Limb (tissue), 2 donors: ENCODE data around the gene NFIA.

Source experiments
- DNase-seq, 2 donors: peaks; one replicate each; pipeline ENCODE4 v3.0.0-alpha.2; 2016; ENCODE audit errors: extremely low spot score in 2 of 2

Gene NFIA

DNA sequence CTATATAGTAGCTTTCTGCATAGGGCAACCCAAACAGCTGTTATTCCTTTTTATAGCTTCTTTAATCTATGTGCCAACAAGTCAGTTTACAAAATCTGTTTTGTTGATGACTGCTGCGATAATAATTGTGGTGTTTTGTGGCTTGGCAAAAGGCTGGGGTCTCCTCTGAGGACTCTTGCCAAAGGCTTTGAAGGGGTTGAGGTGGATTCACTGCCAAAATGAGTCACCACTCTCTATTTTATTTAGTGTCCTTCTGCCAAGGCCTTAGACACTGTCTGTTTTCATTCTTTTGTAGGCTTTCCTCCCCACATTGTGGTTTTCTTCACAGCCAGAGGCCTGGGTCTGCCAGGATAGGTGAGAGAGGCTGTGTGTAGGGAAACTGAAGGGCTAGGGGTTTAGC lies 161.8 kb downstream of the NFIA start:
- peak in 1 of 2 donors; percentile 50 for DNase-seq

DNA sequence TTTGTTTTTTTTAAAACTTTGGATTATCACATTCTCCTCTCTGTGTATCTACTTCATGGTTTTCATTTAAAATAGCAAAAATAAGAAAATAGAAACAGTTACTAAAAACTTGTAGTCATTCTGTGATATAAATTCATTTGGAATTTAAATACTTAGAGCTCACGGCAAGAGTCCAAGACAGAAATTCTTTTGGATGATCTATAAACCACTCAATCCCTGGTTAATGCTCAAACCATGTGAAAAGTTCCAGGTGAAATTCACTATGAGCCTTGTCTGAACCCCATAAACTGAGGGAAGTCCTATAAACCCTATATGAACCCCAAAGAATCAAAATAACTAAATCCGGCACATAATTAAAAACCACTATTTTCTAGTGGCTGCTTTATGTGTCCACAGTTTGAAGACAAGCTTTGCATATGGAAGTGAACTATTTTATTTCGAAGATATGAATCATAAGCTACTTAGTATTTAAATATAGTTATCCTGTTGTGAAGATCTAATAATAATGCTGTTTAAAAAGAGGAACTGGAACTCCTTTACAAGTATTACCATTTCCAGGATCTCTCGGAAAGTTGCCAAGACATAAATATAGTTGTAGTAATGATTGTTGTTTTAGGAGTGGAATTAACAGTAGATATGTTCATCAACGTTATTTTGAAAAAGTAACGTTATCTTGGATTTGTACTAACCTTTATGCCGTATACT lies 163.5 kb downstream of the NFIA start:
- DNase-seq = no peak

DNA sequence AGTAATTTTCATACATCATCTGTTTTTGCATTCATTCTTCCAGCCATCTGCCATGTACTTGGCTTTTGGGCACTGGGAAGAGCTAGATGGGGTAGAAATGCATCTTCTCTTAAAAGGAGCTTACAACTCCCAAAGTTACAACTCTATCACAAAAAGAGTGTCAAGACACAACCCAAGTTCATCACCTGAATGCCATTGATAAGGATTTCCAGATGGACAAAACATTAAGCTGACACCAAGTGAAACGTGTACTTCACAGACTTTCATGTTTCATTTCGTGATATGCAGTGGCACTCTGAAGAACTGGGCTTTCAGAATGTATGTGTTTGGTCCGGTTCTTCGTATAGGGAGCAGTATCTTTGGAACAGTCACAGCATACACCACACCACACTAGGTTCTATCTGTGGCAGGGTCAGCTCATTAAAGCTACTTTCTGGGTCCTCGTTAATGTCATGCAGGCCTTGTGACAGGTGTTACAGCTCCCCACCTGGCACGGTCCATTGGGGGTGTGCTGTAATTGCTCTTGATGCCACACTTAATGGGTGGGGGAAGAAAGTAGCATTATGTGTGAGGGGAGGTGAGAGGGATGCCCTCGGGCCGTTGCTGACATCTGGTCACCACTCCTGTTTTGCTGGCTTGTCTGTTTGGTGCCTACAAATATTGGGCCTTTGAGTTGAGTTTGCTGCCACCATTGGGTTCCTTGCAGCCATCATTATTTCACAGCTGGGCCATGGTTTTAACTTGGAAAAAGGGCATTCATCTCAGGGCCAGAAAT lies 164.9 kb downstream of the NFIA start:
- DNase-seq = no peak

DNA sequence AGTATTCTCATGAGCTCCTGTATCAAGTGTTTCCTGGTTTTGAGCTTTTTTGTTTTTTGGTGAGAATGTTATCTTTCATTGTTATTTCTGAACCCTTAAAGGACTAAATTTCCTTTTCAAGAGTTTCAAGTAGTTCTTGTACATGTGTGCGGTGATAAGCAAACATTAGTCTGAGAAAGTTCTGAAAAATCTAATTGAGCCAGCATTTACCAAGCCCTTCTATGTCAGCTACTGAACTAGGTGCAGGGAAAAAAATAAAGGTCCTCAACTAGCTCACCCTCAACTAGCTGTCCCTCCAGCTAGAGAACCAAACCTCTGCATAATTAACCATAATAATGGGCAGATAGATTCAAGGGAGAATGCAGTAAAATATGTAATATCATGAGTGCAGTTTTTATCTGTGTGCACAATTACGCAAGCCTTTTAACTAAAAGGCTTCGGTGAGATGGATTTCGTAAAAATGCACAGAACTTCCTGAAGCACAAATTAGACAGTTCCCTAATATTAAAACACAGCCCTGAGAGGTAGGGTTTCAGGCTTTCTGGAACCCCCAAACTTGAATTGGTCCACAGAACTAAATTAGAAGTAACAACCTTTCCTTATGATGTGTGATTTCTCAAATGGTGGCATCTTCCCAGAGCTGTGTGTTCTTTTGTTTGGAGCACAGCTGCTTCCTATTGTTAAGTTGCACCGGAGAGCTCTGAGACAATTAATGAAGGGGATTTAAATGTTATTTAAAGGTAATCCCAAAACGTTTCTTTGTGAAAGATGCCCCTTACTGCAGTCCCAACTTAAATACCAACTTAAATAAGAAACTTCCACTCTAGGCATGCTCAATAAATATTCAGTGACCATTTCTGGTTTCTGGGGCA lies 165.8 kb downstream of the NFIA start:
- no peak for DNase-seq

DNA sequence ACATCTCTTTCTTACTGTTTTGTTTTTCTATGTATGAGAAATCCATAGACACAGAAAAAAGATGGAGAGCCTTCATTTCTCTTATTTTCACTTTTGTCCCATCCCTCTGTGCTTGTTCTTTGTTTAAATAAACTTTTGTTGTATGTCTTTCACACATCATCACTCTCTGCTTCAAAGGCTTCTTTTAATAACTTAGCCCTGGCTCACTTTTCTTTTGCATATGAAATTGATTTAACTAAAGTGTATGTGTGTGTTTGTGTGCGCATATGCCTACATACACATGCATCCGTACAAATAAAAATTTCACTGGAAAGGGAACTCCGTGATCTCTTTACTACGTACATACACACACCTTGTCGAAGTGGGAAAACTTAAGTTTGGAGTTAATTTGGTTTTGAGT lies 168.6 kb downstream of the NFIA start:
- no peak for DNase-seq

DNA sequence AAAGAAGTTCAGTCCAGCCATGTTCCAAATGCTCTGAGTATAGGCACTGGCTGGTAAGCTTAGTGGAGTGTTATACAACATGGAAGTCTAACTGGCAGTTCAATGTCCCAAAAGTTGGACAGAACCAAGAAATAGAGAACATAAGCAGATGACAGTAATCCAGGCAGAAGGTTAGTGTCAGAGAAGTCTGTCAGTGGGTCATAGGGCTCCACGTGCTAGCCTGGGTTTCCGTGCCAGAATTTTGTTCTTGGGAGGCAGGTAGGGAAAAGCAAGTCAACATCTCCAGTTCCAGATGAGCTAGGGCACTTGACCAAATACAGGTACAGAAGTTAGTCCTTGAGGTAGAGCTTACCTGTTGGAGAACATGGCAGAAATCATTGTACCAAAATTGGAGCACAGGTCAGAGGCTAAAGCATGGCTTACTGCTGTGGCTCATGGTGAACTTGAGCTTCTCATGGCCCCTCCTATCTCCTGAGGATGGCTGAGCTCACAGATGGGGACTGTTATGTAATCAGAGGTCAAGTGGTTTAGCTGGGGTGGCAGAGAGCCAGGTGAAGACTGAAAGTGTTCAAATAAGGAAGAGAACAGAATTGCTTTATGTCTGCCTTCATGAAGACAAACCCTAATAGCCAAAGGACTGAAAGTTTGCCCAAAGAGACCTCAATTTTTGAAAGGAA lies 170.8 kb downstream of the NFIA start:
- no peak for DNase-seq

DNA sequence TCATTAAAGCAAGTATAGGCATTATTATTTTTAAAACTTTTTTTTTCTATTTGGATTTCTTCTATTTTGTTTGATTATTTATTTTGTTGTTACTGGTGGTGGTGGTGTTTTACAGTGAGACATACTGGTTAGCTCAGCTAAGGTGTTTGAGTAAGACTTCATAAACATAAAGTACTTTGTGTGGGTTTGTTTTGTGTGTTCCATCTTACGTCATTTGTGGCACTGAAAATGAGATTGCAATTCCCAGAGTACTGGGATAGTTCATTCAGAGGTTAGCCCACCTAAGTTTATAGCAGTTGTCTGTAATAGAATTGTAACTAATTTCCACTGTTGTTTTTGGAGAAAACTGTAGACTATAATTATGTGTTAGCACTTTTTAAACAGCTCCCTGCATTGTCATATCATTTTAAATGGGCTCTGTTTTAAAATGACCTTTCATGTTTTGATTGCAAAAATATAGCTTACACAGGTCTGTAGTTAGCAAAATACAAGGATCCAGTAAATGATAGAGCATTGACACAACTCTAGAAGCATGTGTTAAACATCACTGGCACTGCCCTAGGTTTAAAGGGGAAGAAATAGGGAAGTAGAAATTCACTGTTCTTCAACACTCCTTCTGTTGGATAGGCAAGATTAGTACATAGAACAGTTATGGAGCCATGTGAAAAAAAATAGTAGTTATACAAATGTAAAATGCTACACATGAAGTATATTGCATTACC lies 171.7 kb downstream of the NFIA start:
- peak in 1 of 2 donors; percentile 17 for DNase-seq

DNA sequence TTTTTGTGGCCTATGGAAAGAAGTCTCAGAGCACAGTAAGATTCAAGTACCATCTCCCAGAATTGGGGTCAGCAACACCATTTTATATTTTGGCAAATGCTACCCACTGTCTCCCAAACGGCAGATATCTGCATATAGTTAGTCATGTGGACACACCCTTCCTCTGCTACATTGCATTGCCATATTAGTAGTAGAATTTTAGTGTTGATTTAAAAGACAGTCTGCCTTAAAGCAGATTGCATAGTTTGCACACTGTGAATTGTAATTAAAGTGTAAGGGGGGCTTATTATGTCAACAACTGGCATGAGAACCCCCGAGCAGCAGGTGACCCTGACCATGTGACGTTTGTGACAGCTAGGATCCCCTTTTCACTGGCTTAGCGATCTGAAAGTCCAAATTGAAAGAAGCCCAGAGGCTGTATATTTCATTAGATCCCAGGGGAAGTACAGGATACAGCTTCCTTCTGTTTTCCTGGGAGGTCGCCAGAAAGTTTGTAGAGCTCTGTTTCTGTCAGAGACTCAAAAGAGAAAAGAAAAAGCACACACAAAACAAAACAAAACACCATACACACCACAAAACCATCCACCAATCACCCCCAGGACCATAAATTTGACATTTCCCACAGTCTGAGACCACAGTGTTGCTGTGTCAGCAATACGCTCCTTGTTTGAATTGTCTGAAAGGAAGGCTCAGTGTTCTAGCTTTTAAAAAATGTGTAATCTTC lies 172.4 kb downstream of the NFIA start:
- peak; percentile 49 to 79 for DNase-seq

DNA sequence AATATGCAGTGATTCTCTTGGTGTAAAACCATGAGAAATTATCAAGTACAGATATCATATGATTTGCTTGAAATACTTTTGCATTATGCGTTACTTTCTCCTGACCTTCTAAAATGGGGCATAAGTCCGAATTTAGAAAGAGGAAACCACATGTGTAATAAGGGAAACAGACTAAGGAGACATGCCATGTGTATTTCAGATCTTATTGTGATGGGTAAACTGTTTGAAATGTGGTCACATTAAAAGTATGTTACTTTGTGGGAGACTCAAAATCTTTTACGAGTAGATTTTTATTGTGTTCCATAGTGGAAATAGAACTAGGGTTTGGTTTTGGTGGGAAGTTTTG lies 173.0 kb downstream of the NFIA start:
- no peak for DNase-seq

DNA sequence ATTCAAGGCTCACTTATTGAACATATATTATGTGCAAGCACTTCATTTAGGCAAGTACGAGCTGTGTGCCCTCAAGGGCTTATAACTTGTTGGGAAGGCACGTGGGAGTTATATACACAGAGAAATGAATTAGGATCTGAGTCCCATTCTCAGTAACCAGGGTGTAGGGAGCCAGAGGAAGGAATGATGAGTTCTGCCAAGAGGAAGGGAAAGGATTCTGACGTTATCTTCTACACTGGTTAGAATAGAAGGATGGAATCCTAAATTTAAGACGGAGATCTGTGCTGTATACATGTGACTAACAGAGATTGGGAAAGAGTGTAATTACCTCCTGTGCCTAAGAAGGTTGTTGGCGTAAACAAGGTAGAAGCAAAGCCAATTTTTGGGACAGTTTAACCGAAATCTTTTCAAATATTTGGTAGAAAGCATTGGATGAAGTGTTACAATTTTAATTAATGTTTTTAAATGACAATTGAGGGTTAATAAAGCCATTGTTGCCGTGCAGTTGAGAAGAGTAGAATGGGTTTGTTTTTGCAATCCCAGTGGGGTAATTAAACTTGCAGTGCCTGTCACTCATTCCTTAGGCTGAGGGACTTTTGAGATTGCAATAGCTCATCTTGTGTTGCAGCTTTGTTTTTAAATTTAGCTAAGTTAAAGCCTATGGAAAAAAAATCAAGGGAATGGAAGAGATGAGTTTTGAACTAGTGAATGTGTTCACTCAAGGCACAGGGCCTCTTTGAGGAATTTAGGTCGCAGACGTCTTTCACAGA lies 177.2 kb downstream of the NFIA start:
- no peak for DNase-seq

DNA sequence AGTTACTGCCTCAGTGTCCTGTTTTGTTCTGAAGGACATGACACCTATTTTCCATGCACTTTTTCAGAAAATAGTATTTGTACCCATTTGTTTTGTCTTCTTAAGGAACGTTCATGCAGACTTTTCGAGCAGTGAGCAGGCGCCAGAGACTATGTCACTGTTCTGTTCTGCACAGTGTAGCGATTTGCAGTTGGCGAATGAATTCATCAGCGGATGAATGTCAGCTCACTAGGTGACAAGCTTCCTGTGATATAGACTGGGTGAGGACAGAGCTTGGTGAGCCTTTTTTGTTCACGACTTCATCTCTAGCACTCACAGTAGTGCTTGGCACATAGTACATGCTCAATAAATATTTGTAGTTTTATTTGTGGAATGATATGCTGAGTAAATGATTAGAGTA lies 177.8 kb downstream of the NFIA start:
- DNase-seq = no peak

DNA sequence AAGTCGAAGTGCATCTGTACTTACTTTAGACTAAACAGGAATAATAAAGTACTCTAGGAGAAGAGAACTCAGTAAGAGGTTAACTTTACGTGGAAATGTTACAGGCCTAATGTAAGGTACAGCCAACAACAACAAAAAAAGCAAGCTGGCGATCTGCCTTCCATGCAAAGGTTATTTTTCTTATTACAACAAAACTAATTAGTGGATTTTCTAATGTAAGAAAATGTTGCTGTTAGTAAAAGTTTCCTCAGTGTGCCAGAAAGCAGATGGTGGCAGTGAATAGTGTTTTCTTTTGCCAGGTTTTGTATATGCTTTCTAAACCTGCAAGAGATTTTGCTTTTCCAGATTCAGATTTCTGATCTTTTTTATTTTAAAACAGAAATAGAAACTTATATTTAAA lies 179.2 kb downstream of the NFIA start:
- DNase-seq = no peak

DNA sequence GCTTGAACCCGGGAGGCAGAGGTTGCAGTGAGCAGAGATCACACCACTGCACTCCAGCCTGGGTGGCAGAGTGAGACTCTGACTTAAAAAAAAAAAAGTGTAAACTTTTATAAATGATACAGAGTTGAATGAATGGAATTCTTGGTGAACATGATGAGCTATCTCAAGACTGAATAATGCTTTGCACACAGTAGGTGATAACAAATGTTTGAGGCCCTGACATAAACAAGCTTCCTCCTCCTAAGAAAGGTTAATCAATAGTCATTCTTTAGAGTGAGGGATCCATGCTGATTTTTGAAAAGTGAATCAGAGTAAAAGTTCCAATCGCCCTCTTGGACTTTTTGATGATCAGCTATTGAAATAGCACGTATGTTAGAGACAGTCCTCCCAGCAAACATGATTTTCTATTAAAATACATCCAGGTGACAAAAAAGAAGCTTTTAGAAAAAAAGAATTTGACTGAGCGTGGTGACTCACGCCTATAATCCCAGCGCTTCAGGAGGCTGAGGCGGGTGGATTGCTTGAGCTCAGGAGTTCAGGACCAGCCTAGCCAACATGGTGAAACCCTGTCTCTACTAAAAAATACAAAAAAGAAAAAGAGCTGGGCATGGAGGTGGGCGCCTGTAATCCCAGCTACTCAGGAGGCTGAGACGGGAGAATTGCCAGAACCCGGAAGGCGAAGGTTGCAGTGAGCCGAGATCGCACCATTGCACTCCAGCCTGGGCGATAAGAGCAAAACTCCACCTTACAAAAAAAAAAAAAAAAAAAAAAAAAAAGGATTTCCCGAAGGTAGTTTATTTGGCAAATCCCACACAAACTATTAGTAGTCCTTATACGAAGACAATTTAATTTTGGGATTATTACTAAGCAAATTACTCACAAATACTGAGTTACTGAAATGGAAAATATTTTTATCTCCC lies 181.8 kb downstream of the NFIA start:
- no peak for DNase-seq

DNA sequence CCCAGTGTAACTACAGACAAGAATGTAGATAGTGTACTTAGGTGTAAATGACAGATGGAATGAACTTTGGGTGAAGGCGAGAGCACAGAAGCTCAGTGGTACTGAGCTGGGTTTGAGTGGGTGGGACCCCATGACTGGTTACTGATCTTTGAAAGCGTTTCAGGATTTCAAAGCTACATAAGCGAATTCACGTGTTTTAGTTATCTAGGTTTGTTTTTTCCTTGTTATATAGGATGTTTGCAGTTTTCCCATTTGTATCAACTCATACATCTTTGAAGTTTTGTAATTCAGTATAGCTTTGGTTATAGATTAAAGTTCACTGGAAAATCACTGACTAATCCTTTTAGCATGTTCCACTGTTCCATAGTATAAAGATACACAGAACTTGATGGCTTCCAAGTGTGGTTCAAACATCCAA lies 182.5 kb downstream of the NFIA start:
- DNase-seq = no peak

DNA sequence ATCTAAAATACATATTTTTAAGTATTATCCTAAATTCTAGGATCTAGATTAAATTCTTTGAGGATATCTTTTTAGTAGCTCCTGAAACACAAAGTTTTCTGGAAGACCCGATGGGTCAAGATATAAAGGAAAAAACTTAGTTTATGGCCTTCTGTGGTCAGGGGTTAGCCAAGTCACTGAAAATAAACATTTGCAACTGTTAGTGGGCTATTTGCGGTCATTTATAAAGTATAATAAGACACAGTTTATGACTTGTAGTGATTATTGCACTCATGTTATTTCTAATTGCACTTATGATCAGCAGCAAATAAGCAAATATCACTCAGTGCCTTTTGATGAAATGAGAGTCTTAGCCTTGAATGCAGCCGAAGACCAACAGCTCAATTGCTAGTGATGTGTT lies 183.3 kb downstream of the NFIA start:
- no peak for DNase-seq

DNA sequence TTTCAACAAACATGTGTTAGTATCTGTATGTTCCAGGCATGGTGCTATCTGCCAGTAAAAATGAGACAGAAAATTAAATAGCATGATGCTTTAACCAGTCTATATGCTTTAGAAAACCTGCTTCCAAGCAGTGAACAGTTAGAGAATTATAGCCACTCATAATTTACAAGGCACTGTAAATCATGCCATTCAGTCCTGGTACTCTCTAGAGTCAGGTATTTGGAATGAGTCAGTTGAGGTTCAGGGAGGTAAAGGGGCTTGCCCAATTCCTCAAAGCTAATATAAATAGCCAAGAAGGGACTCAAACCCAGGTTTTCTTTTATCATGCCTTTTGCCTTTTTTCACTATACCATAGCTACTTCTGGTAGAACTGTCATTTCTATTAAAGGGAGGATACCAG lies 184.4 kb downstream of the NFIA start:
- no peak for DNase-seq

DNA sequence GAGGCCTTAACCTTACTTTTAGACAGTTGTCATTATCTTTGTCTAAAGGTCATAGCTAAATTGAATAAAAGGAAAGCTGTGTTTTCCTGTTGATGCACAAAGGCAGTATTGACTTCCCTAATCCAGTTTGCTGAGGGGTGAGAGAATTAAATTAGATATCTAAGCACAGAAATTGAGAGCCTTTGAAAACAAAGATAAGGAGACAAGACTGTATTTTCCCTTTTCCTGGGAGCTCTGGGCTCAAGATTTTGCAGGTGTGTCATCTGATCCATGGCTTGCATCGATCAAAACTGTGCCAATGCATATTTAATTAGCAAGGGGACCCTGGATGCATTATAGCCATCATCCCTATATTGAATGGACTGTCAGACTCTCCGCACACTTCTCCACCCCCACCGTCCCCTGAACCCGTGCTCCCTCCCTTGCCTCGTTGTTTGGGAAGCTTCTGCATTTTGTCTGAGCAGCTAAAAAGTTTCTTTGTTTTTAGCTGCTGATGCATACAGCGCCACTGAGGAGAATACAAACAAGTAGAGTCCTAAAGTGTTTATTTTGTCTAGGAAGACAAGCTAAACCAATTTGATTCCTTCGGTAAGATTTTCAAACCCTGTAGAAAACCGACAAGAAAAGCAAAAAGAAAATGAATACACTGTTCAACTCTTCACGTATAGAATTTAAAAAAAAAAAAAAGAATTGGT lies 186.3 kb downstream of the NFIA start:
- DNase-seq = no peak

DNA sequence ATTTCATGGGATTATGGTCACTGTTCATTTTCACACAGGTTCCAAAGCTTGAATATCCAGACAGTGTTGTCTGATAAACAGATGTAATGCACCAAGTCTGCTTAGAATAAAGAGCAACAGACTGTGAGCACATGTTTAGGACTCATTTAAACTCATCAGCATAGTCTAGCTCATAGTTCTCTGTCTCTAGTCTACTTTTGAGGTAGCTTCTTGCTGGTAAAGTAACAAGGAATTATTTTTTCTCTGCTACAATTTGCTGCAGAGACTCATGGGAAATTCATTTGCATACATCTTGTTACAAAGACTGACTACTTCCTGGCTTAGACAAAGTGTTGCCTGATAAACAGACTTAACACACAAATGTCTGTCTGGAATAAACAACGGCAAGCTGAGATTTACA lies 187.2 kb downstream of the NFIA start:
- DNase-seq = no peak
